Keratinocyte (primary cell): ENCODE data around the gene PPM1H.

ENCODE experiments used
- CTCF ChIP-seq, 3 experiments: IDR thresholded peaks in 1 of 3; conservative IDR thresholded peaks in 1 of 3; optimal IDR thresholded peaks in 1 of 3; 2 replicates in 2 of 3; 3 replicates in 1 of 3; pipeline versions ENCODE3 to v1.5.1; 2011; ENCODE audit warnings: low read length in 3 of 3, mild to moderate bottlenecking in 3 of 3, moderate library complexity in 2 of 3, control low read depth in 1 of 3, inconsistent platforms in 1 of 3; ENCODE audit not compliant: insufficient read depth in 2 of 3; ENCODE audit errors: extremely low read depth in 1 of 3
- EZH2 ChIP-seq: IDR thresholded peaks from one replicate; pipeline ENCODE4 v1.6.1; 2012; ENCODE audit warnings: inconsistent platforms, mild to moderate bottlenecking, low read length, moderate library complexity

GRCh38 chr12:62722971-62723680 lies 211.8 kb downstream of the PPM1H start:
- TF ChIP-seq EZH2 = no peak
- TF ChIP-seq CTCF (optimal IDR thresholded peaks at IDR 0.05 in 1 of 3, IDR thresholded peaks at IDR 0.05 in 1 of 3, conservative IDR thresholded peaks at IDR 0.05 in 1 of 3; ENCODE audit: extremely low read depth in 1 of 3, insufficient read depth in 2 of 3, low read length in 3 of 3) = no peak
